Neural progenitor cell (in vitro differentiated cells): ENCODE measurements around the gene LIN54.

Experiments
- CTCF ChIP-seq: fragments of 200-600 bp; sonication (generic); IDR thresholded peaks from 2 replicates; pipeline ENCODE4 v1.5.1; 2017; ENCODE audit warnings: antibody characterized with exemption, mild to moderate bottlenecking
- EZH2 ChIP-seq: fragments of 200-600 bp; sonication (generic); IDR thresholded peaks from 2 replicates; pipeline ENCODE4 v1.6.1; 2017; ENCODE audit warnings: antibody characterized with exemption, mild to moderate bottlenecking, moderate library complexity
- EZH2phosphoT487 ChIP-seq: fragments of 200-600 bp; sonication (generic); IDR thresholded peaks from 2 replicates; pipeline ENCODE4 v1.6.1; 2017; ENCODE audit warnings: antibody characterized with exemption

DNA sequence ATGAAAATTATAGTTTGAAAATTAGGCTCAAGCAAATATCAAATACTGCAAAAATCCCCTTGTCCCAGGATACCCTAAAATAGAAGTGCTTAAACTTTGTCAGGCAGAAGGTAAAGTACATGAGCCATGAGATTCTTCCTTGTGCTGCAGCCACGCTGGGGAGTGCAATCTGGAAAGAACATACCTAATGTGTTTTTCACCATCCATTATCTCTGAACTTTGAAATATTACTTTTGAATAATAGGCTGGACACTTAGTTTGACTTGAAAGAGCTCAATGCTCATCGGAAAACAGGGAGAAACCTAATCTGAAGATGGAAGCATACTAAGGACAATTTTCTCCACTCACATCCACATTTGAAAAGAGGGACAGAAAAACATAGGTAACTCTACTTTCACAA, 91.2 kb downstream of the LIN54 start:
- TF ChIP-seq CTCF: no peak
- no peak for TF ChIP-seq EZH2
- TF ChIP-seq EZH2phosphoT487: no peak
